Rectal smooth muscle tissue (tissue), 1 donor: Measurements from ENCODE around the gene MT1H.
"Not testable (repeated sequence)": the region's sequence is repeated elsewhere in the genome, so short reads cannot be mapped to it uniquely, and the experiment has no call there.

Source experiments
- H3K27ac ChIP-seq: one replicate; pipeline ENCODE4 v1.7.0; 2013; ENCODE audit warnings: low read depth, low read length, inconsistent platforms
- H3K27me3 ChIP-seq: one replicate; pipeline ENCODE4 v1.7.0; 2013; ENCODE audit warnings: low read length; ENCODE audit not compliant: control insufficient read depth, insufficient read depth
- H3K36me3 ChIP-seq: one replicate; pipeline ENCODE4 v1.7.0; 2013; ENCODE audit warnings: low read length; ENCODE audit not compliant: control insufficient read depth, insufficient read depth
- H3K4me1 ChIP-seq: one replicate; pipeline ENCODE4 v1.7.0; 2013; ENCODE audit warnings: low read length; ENCODE audit not compliant: control insufficient read depth, insufficient read depth
- H3K4me3 ChIP-seq: one replicate; pipeline ENCODE4 v1.7.0; 2013; ENCODE audit warnings: low read length
- H3K9ac ChIP-seq: one replicate; pipeline ENCODE4 v1.7.0; 2013; ENCODE audit warnings: low read length

The MT1H gene

GRCh38 chr16:56673921-56674320, 4.3 kb downstream of the MT1H start:
- H3K4me3 ChIP-seq: no peak overlapping the region
- H3K9ac ChIP-seq: no peak overlapping the region
- no peaks in the 10 kb centered on the region for H3K4me1 ChIP-seq
- H3K27me3 ChIP-seq: peaks cover 17% of the 10 kb centered on the region
- H3K27ac ChIP-seq: no peak overlapping the region
- no peaks in the 10 kb centered on the region for H3K36me3 ChIP-seq

DNA sequence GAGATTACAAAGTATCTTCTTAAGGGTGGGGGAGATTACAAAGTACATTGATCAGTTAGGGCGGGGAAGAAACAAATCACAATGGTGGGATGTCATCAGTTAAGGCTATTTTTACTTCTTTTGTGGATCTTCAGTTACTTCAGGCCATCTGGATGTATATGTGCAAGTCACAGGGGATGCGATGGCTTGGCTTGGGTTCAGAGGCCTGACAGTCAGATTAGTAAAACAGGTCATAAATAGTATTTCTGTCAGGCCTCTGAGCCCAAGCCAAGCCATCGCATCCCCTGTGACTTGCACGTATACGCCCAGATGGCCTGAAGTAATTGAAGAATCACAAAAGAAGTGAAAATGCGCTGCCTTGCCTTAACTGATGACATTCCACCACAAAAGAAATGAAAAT, 5.0 kb downstream of the MT1H start:
- peaks cover 14% of the 10 kb centered on the region for H3K27me3 ChIP-seq
- H3K9ac ChIP-seq, H3K4me3 ChIP-seq, H3K27ac ChIP-seq, H3K36me3 ChIP-seq, H3K4me1 ChIP-seq: not testable (repeated sequence)

GRCh38 chr16:56675685-56676210, 6.1 kb downstream of the MT1H start:
- H3K4me3 ChIP-seq: peak overlapping the region; percentile 33
- no peak overlapping the region for H3K9ac ChIP-seq
- H3K36me3 ChIP-seq: no peaks in the 10 kb centered on the region
- H3K27me3 ChIP-seq: peaks cover 7% of the 10 kb centered on the region
- H3K4me1 ChIP-seq: no peaks in the 10 kb centered on the region
- no peak overlapping the region for H3K27ac ChIP-seq

GRCh38 chr16:56677474-56677873, 7.9 kb downstream of the MT1H start:
- peaks cover 7% of the 10 kb centered on the region for H3K27me3 ChIP-seq
- H3K27ac ChIP-seq: no peak overlapping the region
- no peak overlapping the region for H3K4me3 ChIP-seq
- no peaks in the 10 kb centered on the region for H3K36me3 ChIP-seq
- no peak overlapping the region for H3K9ac ChIP-seq
- peaks cover 3% of the 10 kb centered on the region for H3K4me1 ChIP-seq

DNA sequence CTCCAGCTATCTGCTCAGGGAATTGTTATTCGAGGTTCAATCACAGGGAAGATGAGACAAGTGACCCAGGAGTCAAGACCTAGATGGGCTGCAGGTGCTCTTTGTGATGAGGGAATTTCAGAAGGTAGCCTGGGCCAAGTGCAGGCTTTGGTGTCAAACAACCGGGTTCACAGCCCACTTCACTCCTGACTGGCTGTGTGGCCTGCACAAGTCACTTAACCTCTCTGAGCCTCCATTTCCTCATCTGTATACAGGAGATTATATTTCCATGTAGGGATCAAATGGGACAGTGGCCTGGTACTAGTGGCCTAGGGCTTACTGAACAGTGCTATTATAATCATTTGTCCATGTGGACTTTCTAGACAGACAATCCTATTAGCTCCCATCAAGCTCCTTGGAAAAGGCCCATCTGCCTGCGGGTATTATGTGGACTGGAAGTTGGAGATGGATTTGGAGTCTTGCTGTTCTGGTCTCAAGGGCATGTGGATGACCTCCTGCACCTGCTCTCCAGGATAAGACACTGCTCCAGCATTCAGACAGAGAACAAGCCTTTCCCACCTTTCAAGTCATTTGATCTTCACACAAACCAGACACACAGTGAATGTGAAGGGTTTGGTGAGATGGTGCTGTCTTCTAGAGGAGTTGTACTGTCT, 9.6 kb downstream of the MT1H start:
- Histone ChIP-seq H3K9ac (no peak overlapping the region), H3K4me3 (no peak overlapping the region), H3K27me3 (peaks cover 7% of the 10 kb centered on the region), H3K27ac (no peak overlapping the region), H3K36me3 (no peaks in the 10 kb centered on the region), H3K4me1 (peaks cover 3% of the 10 kb centered on the region)

DNA sequence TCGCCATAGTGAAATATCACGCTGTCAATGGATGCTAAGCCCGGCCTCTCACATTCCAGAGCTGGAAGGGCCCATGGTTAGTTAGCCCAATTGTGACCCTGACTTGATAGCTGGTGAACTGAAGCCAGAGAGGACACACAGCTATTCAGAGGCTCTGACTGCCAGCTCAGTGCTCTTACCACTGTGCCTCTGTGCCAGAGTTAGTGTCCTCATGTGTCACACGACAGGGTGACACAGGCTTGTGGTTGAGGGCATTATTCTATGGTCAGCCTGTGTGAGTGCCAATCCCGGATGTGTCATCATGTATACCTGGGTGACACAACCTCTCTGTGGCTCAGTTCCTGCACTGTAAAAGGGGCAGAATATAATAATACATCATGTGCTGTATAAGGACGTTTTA, 10.2 kb downstream of the MT1H start:
- Histone ChIP-seq H3K27me3 (peaks cover 7% of the 10 kb centered on the region), H3K36me3 (no peaks in the 10 kb centered on the region), H3K4me3 (no peak overlapping the region), H3K4me1 (peaks cover 3% of the 10 kb centered on the region), H3K27ac (no peak overlapping the region), H3K9ac (no peak overlapping the region)

DNA sequence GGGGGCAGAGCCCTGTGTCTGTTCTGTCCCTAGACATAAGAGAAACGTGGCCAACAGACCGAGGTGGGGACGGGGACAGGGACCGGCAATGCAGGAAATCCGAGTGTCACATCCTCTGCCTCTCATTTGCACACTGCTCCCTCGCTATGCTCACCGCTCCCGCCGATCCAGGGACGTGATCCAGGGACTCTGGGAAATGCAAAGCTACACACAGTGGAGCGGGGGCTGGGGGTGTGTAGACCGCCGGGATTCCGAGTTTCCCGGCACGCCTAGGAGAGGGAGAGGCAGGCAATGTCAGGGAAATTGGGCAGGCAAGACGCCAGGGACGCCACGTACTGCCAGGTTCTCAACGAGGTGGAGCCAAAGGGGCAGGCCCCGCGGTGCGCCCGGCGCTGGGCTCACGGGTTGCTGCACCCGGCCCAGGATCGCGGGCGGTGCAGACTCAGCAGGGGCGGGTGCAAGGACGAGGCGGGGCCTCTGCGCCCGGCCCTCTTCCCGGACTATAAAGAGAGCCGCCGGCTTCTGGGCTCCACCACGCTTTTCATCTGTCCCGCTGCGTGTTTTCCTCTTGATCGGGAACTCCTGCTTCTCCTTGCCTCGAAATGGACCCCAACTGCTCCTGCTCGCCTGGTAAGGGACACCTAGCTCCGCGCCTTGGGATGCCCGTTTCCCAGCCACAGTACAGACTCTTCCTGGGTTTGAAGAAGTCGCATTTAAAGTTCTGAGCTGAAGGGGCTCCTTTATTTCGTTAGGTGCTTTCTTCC, 12.5 kb downstream of the MT1H start, which contains the start of gene MT1X:
TSS of gene MT1X (plus strand) at position 532 of the 764 bp plus-strand sequence. CDS start at position 603, 71 bp downstream.
- Histone ChIP-seq H3K9ac (peak within 1 kb of the TSS; percentile 72), H3K4me1 (peaks cover 3% of the 10 kb centered on the region), H3K36me3 (no peaks in the 10 kb centered on the region), H3K4me3 (peak within 1 kb of the TSS; percentile 90), H3K27ac (peak within 1 kb of the TSS; percentile 81), H3K27me3 (no peaks in the 10 kb centered on the region)

DNA sequence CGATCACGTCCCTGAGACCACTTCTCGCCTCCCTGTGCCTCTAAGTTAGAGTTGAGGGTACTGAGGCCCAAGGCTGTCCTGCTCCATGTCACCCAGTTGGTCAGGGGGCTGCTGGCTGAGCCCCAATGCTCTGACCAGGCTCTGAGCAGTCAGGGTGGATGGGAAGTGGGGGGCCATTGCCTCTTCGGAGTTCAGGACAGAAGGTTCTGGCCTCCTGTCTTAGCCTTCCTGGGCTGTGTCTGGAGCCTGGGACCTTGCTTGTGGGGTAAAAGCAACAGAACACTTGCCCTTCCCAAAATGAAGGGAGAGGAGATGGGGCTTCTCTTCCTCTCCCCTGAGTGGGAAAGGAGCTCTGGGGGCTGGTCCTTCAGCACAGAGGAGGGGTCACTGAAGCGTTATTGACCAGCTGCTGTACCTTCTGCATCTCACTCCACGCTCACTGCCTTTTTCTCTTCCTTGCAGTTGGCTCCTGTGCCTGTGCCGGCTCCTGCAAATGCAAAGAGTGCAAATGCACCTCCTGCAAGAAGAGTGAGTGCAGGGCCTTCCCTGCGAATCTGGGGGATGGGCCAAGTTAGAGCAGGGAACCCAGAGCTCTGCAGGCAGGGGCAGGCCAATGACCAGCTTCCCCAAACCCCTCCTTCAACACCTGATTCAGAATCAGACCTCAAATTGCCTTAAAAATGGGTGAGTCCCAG, 13.2 kb downstream of the MT1H start:
- Histone ChIP-seq H3K36me3 (no peaks in the 10 kb centered on the region), H3K27ac (peak overlapping the region; percentile 50), H3K27me3 (no peaks in the 10 kb centered on the region), H3K4me1 (peaks cover 3% of the 10 kb centered on the region), H3K9ac (peak overlapping the region; percentile 72), H3K4me3 (peak overlapping the region; percentile 90)

- peak overlapping the region; percentile 90 for H3K4me3 ChIP-seq
- H3K27ac ChIP-seq: no peak overlapping the region
- H3K27me3 ChIP-seq: no peaks in the 10 kb centered on the region
- no peaks in the 10 kb centered on the region for H3K36me3 ChIP-seq
- no peak overlapping the region for H3K9ac ChIP-seq
- H3K4me1 ChIP-seq: peaks cover 3% of the 10 kb centered on the region
These were observed 14.0 kb downstream of the MT1H start for GRCh38 chr16:56683424-56684172.

DNA sequence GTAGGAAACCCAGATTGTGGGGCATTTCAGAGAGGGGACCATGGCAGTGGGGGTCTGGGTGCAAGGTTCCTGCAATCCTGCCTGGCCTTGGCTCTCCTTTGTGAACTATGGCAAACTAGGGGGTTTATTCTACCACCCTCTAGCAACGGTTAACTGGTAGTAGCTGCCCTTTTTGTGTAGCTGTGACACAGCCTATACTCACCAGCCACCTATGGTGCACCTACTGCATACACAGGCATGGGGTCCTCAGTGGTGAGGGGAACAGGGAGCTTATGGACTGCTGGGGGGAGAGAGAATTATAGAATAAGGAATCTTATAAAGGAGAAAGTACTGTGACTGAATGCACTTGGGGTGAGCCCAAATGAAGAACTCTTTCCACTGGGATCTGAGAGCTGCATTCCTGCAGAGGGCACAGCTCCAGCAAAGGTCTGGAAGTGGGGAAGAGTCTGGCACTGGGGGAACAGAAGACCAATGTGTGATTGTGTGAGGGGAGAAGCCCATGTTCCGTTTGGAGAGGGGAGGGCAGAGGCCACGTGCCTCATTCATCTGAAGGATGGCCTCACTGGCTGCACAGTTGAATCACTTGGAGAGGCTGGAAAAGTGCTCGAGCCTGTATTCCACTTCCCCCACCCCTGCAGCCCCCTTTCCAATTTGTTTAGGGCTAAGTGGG, 14.8 kb downstream of the MT1H start:
- Histone ChIP-seq H3K4me1 (peaks cover 3% of the 10 kb centered on the region), H3K9ac (no peak overlapping the region), H3K4me3 (no peak overlapping the region), H3K27ac (no peak overlapping the region), H3K36me3 (no peaks in the 10 kb centered on the region), H3K27me3 (no peaks in the 10 kb centered on the region)

DNA sequence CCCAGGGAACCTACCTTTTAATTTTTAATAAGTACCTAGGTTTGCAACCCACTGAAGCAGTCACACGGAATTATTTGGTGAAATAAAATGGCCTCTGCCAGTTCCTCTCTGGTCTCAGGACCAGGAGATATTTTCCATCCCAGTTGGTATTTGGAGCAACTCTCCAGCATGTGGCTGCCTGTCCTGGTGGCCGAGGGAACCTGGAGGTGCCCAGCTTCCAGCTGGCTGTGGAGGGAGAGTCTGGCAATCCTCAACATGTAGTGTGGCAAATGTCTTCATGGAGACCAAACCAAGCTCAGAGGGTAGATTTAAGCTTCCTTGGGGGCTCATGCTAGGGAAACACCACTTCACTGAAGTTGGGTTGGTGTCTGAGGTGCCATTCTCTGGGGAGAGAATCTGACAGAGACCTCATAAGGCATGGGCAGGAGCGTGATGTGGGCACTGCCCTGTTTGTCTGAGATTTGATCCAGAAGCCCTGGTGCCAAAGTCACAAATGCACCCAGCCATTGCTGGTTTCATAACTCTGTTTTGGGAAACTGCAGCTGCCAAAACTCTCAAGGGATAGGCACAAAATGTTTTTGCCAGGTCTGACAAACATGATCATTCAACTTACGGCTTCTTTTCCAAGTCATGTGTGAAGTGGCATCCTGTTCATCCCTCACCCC, 15.4 kb downstream of the MT1H start:
- Histone ChIP-seq H3K9ac (no peak overlapping the region), H3K27ac (peak overlapping the region; percentile 22), H3K36me3 (no peaks in the 10 kb centered on the region), H3K27me3 (no peaks in the 10 kb centered on the region), H3K4me1 (peaks cover 3% of the 10 kb centered on the region), H3K4me3 (no peak overlapping the region)
